A549 treated with ZK216348 at 1 μM for 4 hours (cell line): ENCODE results near the gene CD300H. TPM values are rescaled to one million over a fixed set of nuclear protein-coding genes. Genes with fewer than 3 reads are reported as not detected.

Experiments
- total RNA-seq: library from RNA; stranded (reverse); fragments of 200-300 nt; extraction: Qiagen RNA extraction; gene quantifications from 5 replicates; pipeline ENCODE4 v1.2.3, GENCODE V29; 2022; ENCODE audit warnings: low read depth

The CD300H gene
- total RNA-seq = 0.67 to 1.1 TPM (median 0.93 TPM) in 3 of 5 replicates, not detected in the others

GRCh38 chr17:74567397-74567796 lies at the start of gene CD300H:
Gene CD300H (minus strand): TSS chr17:74567509.

GRCh38 chr17:74592087-74592990 lies 25.0 kb upstream of the CD300H start, which contains the start of gene CD300LD:
Gene CD300LD (minus strand): TSS chr17:74592283. CDS start chr17:74592202, 81 bp downstream.

GRCh38 chr17:74545843-74546230 lies 21.5 kb downstream of the CD300H start, which contains the start of gene CD300C:
Gene CD300C (minus strand): TSS chr17:74546115. CDS start chr17:74545782, 333 bp downstream.

GRCh38 chr17:74531231-74531761 lies 36.0 kb downstream of the CD300H start, which contains the start of gene CD300LB:
Gene CD300LB (minus strand): TSS chr17:74531475. CDS start chr17:74531350, 125 bp downstream.

Other genes with a start within 250 kb of the CD300H start
- not detected in 5 replicates for gene KIF19, start 241.3 kb downstream of the CD300H start, total RNA-seq
- gene BTBD17, start 205.6 kb downstream of the CD300H start, total RNA-seq = not detected in 5 replicates
- gene GPR142, start 200.0 kb downstream of the CD300H start, total RNA-seq = not detected in 5 replicates
- gene GPRC5C, start 135.4 kb downstream of the CD300H start, total RNA-seq = 34.9 to 72.6 TPM (median 67.0 TPM) in 5 replicates
- not detected in 5 replicates for gene CD300A, start 100.9 kb downstream of the CD300H start, total RNA-seq
- gene CD300LB, start 36.0 kb downstream of the CD300H start, total RNA-seq = 0.11 TPM in 1 of 5 replicates, not detected in the others
- 0.13 to 0.38 TPM (median 0.23 TPM) in 4 of 5 replicates, not detected in the other for gene CD300C, start 21.4 kb downstream of the CD300H start, total RNA-seq
- not detected in 5 replicates for gene CD300LD, start 24.8 kb upstream of the CD300H start, total RNA-seq
- gene CD300E, start 56.2 kb upstream of the CD300H start, total RNA-seq = not detected in 5 replicates
- not detected in 5 replicates for gene CD300LF, start 145.4 kb upstream of the CD300H start, total RNA-seq
- 1.0 to 2.1 TPM (median 1.3 TPM) in 5 replicates for gene RAB37, start 169.7 kb upstream of the CD300H start, total RNA-seq
- gene NHERF1, start 181.1 kb upstream of the CD300H start, total RNA-seq = 28.8 to 52.1 TPM (median 45.9 TPM) in 5 replicates
- 46.7 to 59.5 TPM (median 57.8 TPM) in 5 replicates for gene NAT9, start 208.8 kb upstream of the CD300H start, total RNA-seq